ENCODE measurements around the gene B3GNT2.

The B3GNT2 gene

GRCh38 chr2:62222171-62222570 is 26.3 kb downstream of the B3GNT2 start:
- H3K27me3 Mint-ChIP-seq, result no peaks in the 10 kb centered on the region
- H3K36me3 Mint-ChIP-seq, result peaks cover 46% of the 10 kb centered on the region
- H3K27ac Mint-ChIP-seq, result peak overlapping the region; percentile 63
- no peaks in the 10 kb centered on the region for H3K9me3 Mint-ChIP-seq
- H3K4me1 Mint-ChIP-seq, result peaks cover 30% of the 10 kb centered on the region
- H3K4me3 Mint-ChIP-seq, result no peak overlapping the region
- no peak for ATAC-seq (ENCODE audit: low read depth)
- no peak for DNase-seq (ENCODE audit: low spot score in 2 of 2)

- Mint-ChIP-seq H3K9me3 (no peaks in the 10 kb centered on the region), H3K27me3 (no peaks in the 10 kb centered on the region), H3K27ac (no peak overlapping the region), H3K4me1 (peaks cover 27% of the 10 kb centered on the region), H3K36me3 (peaks cover 46% of the 10 kb centered on the region), H3K4me3 (no peak overlapping the region)
- no peak for DNase-seq (ENCODE audit: low spot score in 2 of 2)
- no peak for ATAC-seq (ENCODE audit: low read depth)
These were observed 26.8 kb downstream of the B3GNT2 start for GRCh38 chr2:62222674-62223073.

- Mint-ChIP-seq H3K4me3 (no peak overlapping the region), H3K27me3 (no peaks in the 10 kb centered on the region), H3K9me3 (no peaks in the 10 kb centered on the region), H3K27ac (no peak overlapping the region), H3K4me1 (peaks cover 20% of the 10 kb centered on the region), H3K36me3 (peaks cover 34% of the 10 kb centered on the region)
- DNase-seq (ENCODE audit: low spot score in 2 of 2) (no peak), ATAC-seq (ENCODE audit: low read depth) (no peak)
These were observed 29.1 kb downstream of the B3GNT2 start for GRCh38 chr2:62224976-62225375.

- peaks cover 15% of the 10 kb centered on the region for H3K4me1 Mint-ChIP-seq
- no peak overlapping the region for H3K4me3 Mint-ChIP-seq
- ATAC-seq (ENCODE audit: low read depth) (no peak), DNase-seq (ENCODE audit: low spot score in 2 of 2) (no peak)
- H3K27me3 Mint-ChIP-seq, result no peaks in the 10 kb centered on the region
- no peaks in the 10 kb centered on the region for H3K9me3 Mint-ChIP-seq
- H3K27ac Mint-ChIP-seq, result peak overlapping the region; percentile 31
- H3K36me3 Mint-ChIP-seq, result peaks cover 25% of the 10 kb centered on the region
These were observed 31.6 kb downstream of the B3GNT2 start for GRCh38 chr2:62227386-62228075.

- Mint-ChIP-seq H3K9me3 (no peaks in the 10 kb centered on the region), H3K36me3 (peaks cover 13% of the 10 kb centered on the region), H3K4me3 (no peak overlapping the region), H3K27me3 (no peaks in the 10 kb centered on the region), H3K27ac (no peak overlapping the region), H3K4me1 (peaks cover 16% of the 10 kb centered on the region)
- no peak for ATAC-seq (ENCODE audit: low read depth)
- DNase-seq (ENCODE audit: low spot score in 2 of 2), result no peak
These were observed 33.2 kb downstream of the B3GNT2 start for GRCh38 chr2:62229082-62229605.

GRCh38 chr2:62231541-62231940 is 35.6 kb downstream of the B3GNT2 start:
- Mint-ChIP-seq H3K36me3 (peaks cover 5% of the 10 kb centered on the region), H3K4me3 (no peak overlapping the region), H3K4me1 (peaks cover 15% of the 10 kb centered on the region), H3K9me3 (no peaks in the 10 kb centered on the region), H3K27me3 (no peaks in the 10 kb centered on the region), H3K27ac (no peak overlapping the region)
- ATAC-seq (ENCODE audit: low read depth) (no peak), DNase-seq (ENCODE audit: low spot score in 2 of 2) (no peak)

- H3K27me3 Mint-ChIP-seq, result no peaks in the 10 kb centered on the region
- peaks cover 2% of the 10 kb centered on the region for H3K36me3 Mint-ChIP-seq
- H3K9me3 Mint-ChIP-seq, result no peaks in the 10 kb centered on the region
- H3K27ac Mint-ChIP-seq, result no peak overlapping the region
- ATAC-seq (ENCODE audit: low read depth) (no peak), DNase-seq (ENCODE audit: low spot score in 2 of 2) (no peak)
- no peak overlapping the region for H3K4me3 Mint-ChIP-seq
- H3K4me1 Mint-ChIP-seq, result peaks cover 15% of the 10 kb centered on the region
These were observed 39.1 kb downstream of the B3GNT2 start for GRCh38 chr2:62234755-62235655.

GRCh38 chr2:62236499-62236898 is 40.6 kb downstream of the B3GNT2 start:
- no peak overlapping the region for H3K27ac Mint-ChIP-seq
- DNase-seq (ENCODE audit: low spot score in 2 of 2) (no peak), ATAC-seq (ENCODE audit: low read depth) (no peak)
- peaks cover 9% of the 10 kb centered on the region for H3K4me1 Mint-ChIP-seq
- no peaks in the 10 kb centered on the region for H3K27me3 Mint-ChIP-seq
- no peak overlapping the region for H3K4me3 Mint-ChIP-seq
- peaks cover 2% of the 10 kb centered on the region for H3K36me3 Mint-ChIP-seq
- H3K9me3 Mint-ChIP-seq, result no peaks in the 10 kb centered on the region

GRCh38 chr2:62238236-62238635 is 42.3 kb downstream of the B3GNT2 start:
- no peak for ATAC-seq (ENCODE audit: low read depth)
- H3K27ac Mint-ChIP-seq, result no peak overlapping the region

GRCh38 chr2:62240546-62240945 is 44.6 kb downstream of the B3GNT2 start:
- DNase-seq (ENCODE audit: low spot score in 2 of 2) (no peak), ATAC-seq (ENCODE audit: low read depth) (no peak)
- H3K27me3 Mint-ChIP-seq, result no peaks in the 10 kb centered on the region
- no peaks in the 10 kb centered on the region for H3K9me3 Mint-ChIP-seq
- no peak overlapping the region for H3K4me3 Mint-ChIP-seq
- no peaks in the 10 kb centered on the region for H3K4me1 Mint-ChIP-seq
- H3K27ac Mint-ChIP-seq, result no peak overlapping the region
- H3K36me3 Mint-ChIP-seq, result no peaks in the 10 kb centered on the region

More at GRCh38 chr2:62238236-62238635, 42.3 kb downstream of the B3GNT2 start:
- Mint-ChIP-seq H3K9me3 (no peaks in the 10 kb centered on the region), H3K27me3 (no peaks in the 10 kb centered on the region), H3K36me3 (no peaks in the 10 kb centered on the region), H3K4me3 (no peak overlapping the region), H3K4me1 (peaks cover 5% of the 10 kb centered on the region)
- no peak for DNase-seq (ENCODE audit: low spot score in 2 of 2)

GRCh38 chr2:62243983-62244382 is 48.1 kb downstream of the B3GNT2 start:
- Mint-ChIP-seq H3K4me3 (no peak overlapping the region), H3K4me1 (no peaks in the 10 kb centered on the region), H3K27ac (no peak overlapping the region), H3K36me3 (no peaks in the 10 kb centered on the region), H3K27me3 (no peaks in the 10 kb centered on the region), H3K9me3 (no peaks in the 10 kb centered on the region)
- DNase-seq (ENCODE audit: low spot score in 2 of 2) (no peak), ATAC-seq (ENCODE audit: low read depth) (no peak)

- Mint-ChIP-seq H3K4me1 (no peaks in the 10 kb centered on the region), H3K9me3 (no peaks in the 10 kb centered on the region), H3K27me3 (no peaks in the 10 kb centered on the region), H3K36me3 (no peaks in the 10 kb centered on the region), H3K4me3 (no peak overlapping the region), H3K27ac (no peak overlapping the region)
- DNase-seq (ENCODE audit: low spot score in 2 of 2), result no peak
- no peak for ATAC-seq (ENCODE audit: low read depth)
These were observed 52.3 kb downstream of the B3GNT2 start for GRCh38 chr2:62248226-62248625.

GRCh38 chr2:62250239-62250638 is 54.3 kb downstream of the B3GNT2 start:
- no peaks in the 10 kb centered on the region for H3K36me3 Mint-ChIP-seq
- peaks cover 6% of the 10 kb centered on the region for H3K4me1 Mint-ChIP-seq
- no peak for DNase-seq (ENCODE audit: low spot score in 2 of 2)
- H3K27ac Mint-ChIP-seq, result no peak overlapping the region
- H3K4me3 Mint-ChIP-seq, result no peak overlapping the region
- H3K27me3 Mint-ChIP-seq, result no peaks in the 10 kb centered on the region
- peaks cover 2% of the 10 kb centered on the region for H3K9me3 Mint-ChIP-seq
- no peak for ATAC-seq (ENCODE audit: low read depth)

- Mint-ChIP-seq H3K9me3 (peaks cover 2% of the 10 kb centered on the region), H3K27ac (no peak overlapping the region), H3K4me1 (peaks cover 6% of the 10 kb centered on the region), H3K4me3 (no peak overlapping the region), H3K27me3 (no peaks in the 10 kb centered on the region), H3K36me3 (no peaks in the 10 kb centered on the region)
- ATAC-seq (ENCODE audit: low read depth) (no peak), DNase-seq (ENCODE audit: low spot score in 2 of 2) (no peak)
These were observed 58.7 kb downstream of the B3GNT2 start for GRCh38 chr2:62254424-62255266.
